ENCODE results near the gene PPP2R3A. TPM values are rescaled to one million over a fixed set of nuclear protein-coding genes. Genes with fewer than 3 reads are reported as not detected.

The PPP2R3A gene
- total RNA-seq, 1 experiment from 2014 or later: 1.1 TPM

GRCh38 chr3:135975536-135975935, 10.0 kb downstream of the PPP2R3A start:
- Histone ChIP-seq H3K27me3 (replicated peaks; ENCODE audit: insufficient read depth, low read depth, low read length, poor library complexity) (peaks cover 4% of the 10 kb centered on the region), H3K27ac (ENCODE audit: low read depth, low read length, poor library complexity, severe bottlenecking) (no peak overlapping the region), H3K4me3 (ENCODE audit: low read depth, low read length, poor library complexity, severe bottlenecking) (no peak overlapping the region), H3K4me1 (ENCODE audit: insufficient read depth, low read length, poor library complexity, severe bottlenecking) (no peaks in the 10 kb centered on the region), H3K36me3 (ENCODE audit: insufficient read depth, low read length, poor library complexity, severe bottlenecking) (no peaks in the 10 kb centered on the region), H3K9me3 (ENCODE audit: low read depth, low read length, poor library complexity, severe bottlenecking) (no peaks in the 10 kb centered on the region)
- intact Hi-C loops (cut with micrococcal nuclease; ENCODE audit: unreplicated experiment): no loop called here
- no peak for DNase-seq (ENCODE audit: low spot score)
- BruUV-seq (replicated peaks): no TSS peak
- POLR2A ChIA-PET (ENCODE audit: low non-redundant PET): no interaction called here
- no peak for TF ChIP-seq CTCF (conservative IDR thresholded peaks at IDR 0.05; ENCODE audit: low read depth, low read length)
- no peak for TF ChIP-seq EZH2 (IDR thresholded peaks at IDR 0.05; ENCODE audit: borderline replicate concordance, low read depth, low read length, poor library complexity, severe bottlenecking)
- CTCF ChIA-PET: no interaction called here

- Histone ChIP-seq H3K9me3 (ENCODE audit: low read depth, low read length, poor library complexity, severe bottlenecking) (no peaks in the 10 kb centered on the region), H3K4me3 (ENCODE audit: low read depth, low read length, poor library complexity, severe bottlenecking) (no peak overlapping the region), H3K27ac (ENCODE audit: low read depth, low read length, poor library complexity, severe bottlenecking) (no peak overlapping the region), H3K4me1 (ENCODE audit: insufficient read depth, low read length, poor library complexity, severe bottlenecking) (no peaks in the 10 kb centered on the region), H3K27me3 (replicated peaks; ENCODE audit: insufficient read depth, low read depth, low read length, poor library complexity) (peaks cover 19% of the 10 kb centered on the region), H3K36me3 (ENCODE audit: insufficient read depth, low read length, poor library complexity, severe bottlenecking) (no peaks in the 10 kb centered on the region)
- POLR2A ChIA-PET (ENCODE audit: low non-redundant PET): no interaction called here
- BruUV-seq (replicated peaks): no TSS peak
- TF ChIP-seq EZH2 (IDR thresholded peaks at IDR 0.05; ENCODE audit: borderline replicate concordance, low read depth, low read length, poor library complexity, severe bottlenecking): no peak
- no peak for TF ChIP-seq CTCF (conservative IDR thresholded peaks at IDR 0.05; ENCODE audit: low read depth, low read length)
- intact Hi-C loops (cut with micrococcal nuclease; ENCODE audit: unreplicated experiment): no loop called here
- CTCF ChIA-PET: no interaction called here
- no peak for DNase-seq (ENCODE audit: low spot score)
These were observed 14.8 kb downstream of the PPP2R3A start for GRCh38 chr3:135980343-135980742.

DNA sequence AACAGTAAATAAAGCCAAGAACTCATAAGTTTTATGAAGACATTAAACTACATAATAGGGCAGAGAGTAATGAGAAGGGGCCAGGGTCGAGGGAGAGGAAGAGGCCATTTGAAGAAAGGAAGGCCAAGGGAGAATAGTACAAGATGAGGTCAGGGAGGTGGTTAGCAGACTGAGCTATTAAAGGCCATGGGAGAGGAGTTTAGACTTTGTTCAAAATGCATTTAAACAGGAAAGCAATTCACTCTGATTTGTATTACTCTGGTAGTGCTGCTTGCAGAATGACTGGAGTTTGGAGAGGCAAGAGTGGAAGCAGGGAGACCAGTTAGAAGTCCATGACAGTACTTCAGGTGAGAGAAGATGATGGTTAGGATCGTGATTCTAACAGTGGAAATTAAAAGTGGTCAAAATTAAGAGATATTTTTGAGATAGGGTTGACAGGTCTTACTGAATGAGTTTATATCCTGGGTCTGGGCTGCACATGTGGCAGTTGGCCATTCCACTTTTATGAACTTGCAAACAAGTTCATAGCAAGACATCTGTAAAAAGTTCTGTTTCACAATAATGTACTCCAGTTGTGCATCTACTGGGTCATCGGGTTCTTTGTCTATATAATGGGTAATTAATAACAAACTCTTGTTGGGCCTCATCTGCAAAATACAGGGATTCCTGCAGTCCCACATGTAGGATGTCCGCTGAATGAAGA, 16.3 kb downstream of the PPP2R3A start:
- Histone ChIP-seq H3K9me3 (ENCODE audit: low read depth, low read length, poor library complexity, severe bottlenecking) (no peaks in the 10 kb centered on the region), H3K27me3 (replicated peaks; ENCODE audit: insufficient read depth, low read depth, low read length, poor library complexity) (peaks cover 21% of the 10 kb centered on the region), H3K4me3 (ENCODE audit: low read depth, low read length, poor library complexity, severe bottlenecking) (no peak overlapping the region), H3K4me1 (ENCODE audit: insufficient read depth, low read length, poor library complexity, severe bottlenecking) (no peaks in the 10 kb centered on the region), H3K27ac (ENCODE audit: low read depth, low read length, poor library complexity, severe bottlenecking) (no peak overlapping the region), H3K36me3 (ENCODE audit: insufficient read depth, low read length, poor library complexity, severe bottlenecking) (no peaks in the 10 kb centered on the region)
- POLR2A ChIA-PET (ENCODE audit: low non-redundant PET): no interaction called here
- TF ChIP-seq CTCF (conservative IDR thresholded peaks at IDR 0.05; ENCODE audit: low read depth, low read length): no peak
- no peak for TF ChIP-seq EZH2 (IDR thresholded peaks at IDR 0.05; ENCODE audit: borderline replicate concordance, low read depth, low read length, poor library complexity, severe bottlenecking)
- no TSS peak for BruUV-seq (replicated peaks)
- no peak for DNase-seq (ENCODE audit: low spot score)
- CTCF ChIA-PET: no interaction called here
- intact Hi-C loops (cut with micrococcal nuclease; ENCODE audit: unreplicated experiment): no loop called here

Data from A673 (cell line).